WTC11 (cell line): ENCODE data around the gene NOTCH4. TPM values are rescaled to one million over a fixed set of nuclear protein-coding genes. Genes with fewer than 3 reads are reported as not detected.
"Not testable (repeated sequence)": the region's sequence is repeated elsewhere in the genome, so short reads cannot be mapped to it uniquely, and the experiment has no call there.

Experiments
- ATAC-seq: fragments of 200-7000 bp; cut with Tn5 transposase; 2 replicates; pipeline ENCODE4 v1.10.0; 2021; ENCODE audit warnings: mild to moderate bottlenecking, moderate library complexity
- CTCF ChIA-PET: fragments of 300-600 bp; sonication (Branson Sonifier 250); formaldehyde crosslinking; loops from one replicate; lab custom pipeline; 2021; ENCODE audit warnings: antibody characterized with exemption; lab: Charles Lee
- POLR2A ChIA-PET: fragments of 350-600 bp; sonication (Branson Sonifier 250); formaldehyde crosslinking; loops from one replicate; lab custom pipeline; 2021; ENCODE audit warnings: antibody characterized with exemption; lab: Charles Lee
- DNase-seq: peaks from one replicate; pipeline ENCODE4 v3.0.0; 2021; ENCODE audit warnings: low spot score
- H3K27ac Mint-ChIP-seq: 2 replicates; pipeline ENCODE4 v1.8.0; 2021; ENCODE audit warnings: mixed read lengths
- H3K27me3 Mint-ChIP-seq: 2 replicates; pipeline ENCODE4 v1.8.0; 2021; ENCODE audit warnings: low read depth, mild to moderate bottlenecking, moderate library complexity, mixed read lengths
- H3K36me3 Mint-ChIP-seq: 2 replicates; pipeline ENCODE4 v1.8.0; 2021; ENCODE audit warnings: mixed read lengths
- H3K4me1 Mint-ChIP-seq: 2 replicates; pipeline ENCODE4 v1.8.0; 2022; ENCODE audit warnings: mixed read lengths
- H3K4me3 Mint-ChIP-seq: 2 replicates; pipeline ENCODE4 v1.8.0; 2021; ENCODE audit warnings: mild to moderate bottlenecking, moderate library complexity, mixed read lengths
- H3K9me3 Mint-ChIP-seq: 2 replicates; pipeline ENCODE4 v1.8.0; 2021; ENCODE audit warnings: mixed read lengths
- ATF1 ChIP-seq: sonication (generic); formaldehyde crosslinking; IDR thresholded peaks from 2 replicates; pipeline ENCODE4 v1.8.1; 2023; ENCODE audit warnings: mild to moderate bottlenecking, moderate library complexity, missing genetic modification reagents
- ATF2 ChIP-seq: sonication (generic); formaldehyde crosslinking; IDR thresholded peaks from 2 replicates; pipeline ENCODE4 v1.8.1; 2022; ENCODE audit warnings: low read depth, missing genetic modification reagents, borderline replicate concordance
- CREM ChIP-seq: sonication (generic); formaldehyde crosslinking; IDR thresholded peaks from 2 replicates; pipeline ENCODE4 v1.8.1; 2022; ENCODE audit warnings: mild to moderate bottlenecking, missing genetic modification reagents, moderate library complexity
- E2F4 ChIP-seq: sonication (generic); formaldehyde crosslinking; IDR thresholded peaks from 2 replicates; pipeline ENCODE4 v1.8.1; 2022; ENCODE audit warnings: low read depth, mild to moderate bottlenecking, moderate library complexity, missing genetic modification reagents, borderline replicate concordance
- GRHL2 ChIP-seq: fragments of 250-450 bp; sonication (Bioruptor Pico); IDR thresholded peaks from 2 replicates; pipeline ENCODE4 v1.8.0; 2022; ENCODE audit warnings: mild to moderate bottlenecking, moderate library complexity; ENCODE audit not compliant: insufficient replicate concordance, severe bottlenecking
- IRF2 ChIP-seq: sonication (generic); formaldehyde crosslinking; IDR thresholded peaks from 2 replicates; pipeline ENCODE4 v1.8.0; 2022; ENCODE audit warnings: low read depth, missing genetic modification reagents, borderline replicate concordance
- NR2C2 ChIP-seq: sonication (generic); formaldehyde crosslinking; IDR thresholded peaks from 2 replicates; pipeline ENCODE4 v1.8.0; 2022; ENCODE audit warnings: mild to moderate bottlenecking, missing genetic modification reagents
- TEAD1 ChIP-seq: sonication (generic); formaldehyde crosslinking; IDR thresholded peaks from 2 replicates; pipeline ENCODE4 v1.8.0; 2022; ENCODE audit warnings: mild to moderate bottlenecking, missing genetic modification reagents
- TP53 ChIP-seq: sonication (generic); formaldehyde crosslinking; IDR thresholded peaks from 2 replicates; pipeline ENCODE4 v1.8.1; 2023; ENCODE audit warnings: mild to moderate bottlenecking, missing genetic modification reagents
- ZBTB43 ChIP-seq: sonication (generic); formaldehyde crosslinking; IDR thresholded peaks from 2 replicates; pipeline ENCODE4 v1.8.1; 2023; ENCODE audit warnings: mild to moderate bottlenecking, missing genetic modification reagents
- ZNF138 ChIP-seq: sonication (generic); formaldehyde crosslinking; conservative IDR thresholded peaks from 2 replicates; pipeline ENCODE4 v1.8.1; 2022; ENCODE audit warnings: mild to moderate bottlenecking, moderate library complexity, missing genetic modification reagents
- ZNF396 ChIP-seq: fragments of 250-450 bp; sonication (Bioruptor Pico); IDR thresholded peaks from 2 replicates; pipeline ENCODE4 v1.8.0; 2021; ENCODE audit warnings: mild to moderate bottlenecking, moderate library complexity, borderline replicate concordance
- ZNF416 ChIP-seq: fragments of 250-450 bp; sonication (Bioruptor Pico); IDR thresholded peaks from 2 replicates; pipeline ENCODE4 v1.9.0; 2021; ENCODE audit warnings: mild to moderate bottlenecking, inconsistent platforms
- ZNF423 ChIP-seq: fragments of 250-450 bp; sonication (Bioruptor Pico); IDR thresholded peaks from 2 replicates; pipeline ENCODE4 v2.1.2; 2022; ENCODE audit warnings: mild to moderate bottlenecking, moderate library complexity
- ZSCAN18 ChIP-seq: fragments of 250-450 bp; sonication (Bioruptor Pico); IDR thresholded peaks from 2 replicates; pipeline ENCODE4 v2.1.2; 2022; ENCODE audit warnings: mild to moderate bottlenecking, moderate library complexity
- total RNA-seq: library from RNA; stranded (reverse); gene quantifications from 3 replicates; pipeline ENCODE4 v1.2.3, GENCODE V29; 2021

The NOTCH4 gene
- total RNA-seq, 1 experiment from 2014 or later: 2.6 TPM

- TF ChIP-seq CREM (no peak), ZNF396 (CRISPR knock-in tag) (no peak)
Measured at GRCh38 chr6:32244946-32245398, 21.1 kb upstream of the NOTCH4 start (continued).

- peaks cover 19% of the 10 kb centered on the region for H3K9me3 Mint-ChIP-seq
- peaks cover 5% of the 10 kb centered on the region; the same call in 1 of the 2 replicates for H3K27me3 Mint-ChIP-seq
- H3K27ac Mint-ChIP-seq: no peak overlapping the region
- ATAC-seq (no peak; the same call in 1 of the 2 replicates), DNase-seq (no peak)
- H3K36me3 Mint-ChIP-seq: peaks cover 11% of the 10 kb centered on the region; the same call in 1 of the 2 replicates
- POLR2A ChIA-PET: no interaction called here
- peaks cover 6% of the 10 kb centered on the region for H3K4me1 Mint-ChIP-seq
- TF ChIP-seq TP53 (CRISPR knock-in tag): no peak
- no peak for TF ChIP-seq ATF1 (CRISPR knock-in tag)
- TF ChIP-seq ZBTB43 (CRISPR knock-in tag): no peak
- TF ChIP-seq E2F4 (CRISPR knock-in tag): no peak
- no peak for TF ChIP-seq ZSCAN18 (CRISPR knock-in tag)
- no peak for TF ChIP-seq ZNF138 (CRISPR knock-in tag)
- TF ChIP-seq ZNF423 (CRISPR knock-in tag): no peak
- no peak for TF ChIP-seq ATF2 (CRISPR knock-in tag)
- no peak for TF ChIP-seq IRF2
- TF ChIP-seq ZNF416 (CRISPR knock-in tag): no peak
- CTCF ChIA-PET: interaction anchor here (1.0 to 2.9 kb wide), 5 partner anchors 11 to 315 kb away, joined by 3 to 24 read pairs (median 4); no protein-coding TSS in a partner anchor
- H3K4me3 Mint-ChIP-seq: no peak overlapping the region
Measured at GRCh38 chr6:32244270-32244669, 20.4 kb upstream of the NOTCH4 start.

GRCh38 chr6:32242318-32242813 lies 18.5 kb upstream of the NOTCH4 start:
- H3K27me3 Mint-ChIP-seq, ATAC-seq, POLR2A ChIA-PET, H3K27ac Mint-ChIP-seq, DNase-seq, H3K4me1 Mint-ChIP-seq, H3K9me3 Mint-ChIP-seq, H3K4me3 Mint-ChIP-seq, H3K36me3 Mint-ChIP-seq, CTCF ChIA-PET: not testable (repeated sequence)

- H3K4me1 Mint-ChIP-seq: peaks cover 6% of the 10 kb centered on the region
- TF ChIP-seq GRHL2 (no peak), TEAD1 (CRISPR knock-in tag) (no peak), NR2C2 (CRISPR knock-in tag) (no peak), ZBTB43 (CRISPR knock-in tag) (no peak)
- H3K27ac Mint-ChIP-seq: no peak overlapping the region
- no peak overlapping the region for H3K4me3 Mint-ChIP-seq
- ChIA-PET POLR2A (no interaction called here), CTCF (interaction anchor here (1.1 kb wide), 1 partner anchor 598 kb away, joined by 3 read pairs; the partner anchor contains the start of gene TAP2)
- no peaks in the 10 kb centered on the region; the same call in 1 of the 2 replicates for H3K27me3 Mint-ChIP-seq
- DNase-seq (no peak), ATAC-seq (no peak)
- no peaks in the 10 kb centered on the region for H3K36me3 Mint-ChIP-seq
- H3K9me3 Mint-ChIP-seq: no peaks in the 10 kb centered on the region
Measured at GRCh38 chr6:32240686-32241085, 16.8 kb upstream of the NOTCH4 start.
